IPS-15b (cell line): Measurements from ENCODE around the gene C1orf50.
"Not testable (repeated sequence)": the region's sequence is repeated elsewhere in the genome, so short reads cannot be mapped to it uniquely, and the experiment has no call there.

Experiments
- H3K27me3 ChIP-seq: one replicate; pipeline ENCODE4 v1.6.1; 2013; ENCODE audit warnings: low read length; ENCODE audit not compliant: control insufficient read depth, insufficient read depth
- H3K36me3 ChIP-seq: one replicate; pipeline ENCODE4 v1.6.1; 2013; ENCODE audit warnings: low read length; ENCODE audit not compliant: control insufficient read depth, insufficient read depth
- H3K4me1 ChIP-seq: one replicate; pipeline ENCODE4 v1.6.1; 2013; ENCODE audit warnings: mild to moderate bottlenecking, low read length; ENCODE audit not compliant: control insufficient read depth, insufficient read depth
- H3K4me3 ChIP-seq: one replicate; pipeline ENCODE4 v1.5.1; 2013; ENCODE audit warnings: low read depth, low read length
- H3K9ac ChIP-seq: one replicate; pipeline ENCODE4 v1.6.1; 2013; ENCODE audit warnings: low read depth, mild to moderate bottlenecking, low read length
- H3K9me3 ChIP-seq: one replicate; pipeline ENCODE4 v1.6.1; 2013; ENCODE audit warnings: mild to moderate bottlenecking, low read length; ENCODE audit not compliant: control insufficient read depth, insufficient read depth

C1orf50 gene

DNA sequence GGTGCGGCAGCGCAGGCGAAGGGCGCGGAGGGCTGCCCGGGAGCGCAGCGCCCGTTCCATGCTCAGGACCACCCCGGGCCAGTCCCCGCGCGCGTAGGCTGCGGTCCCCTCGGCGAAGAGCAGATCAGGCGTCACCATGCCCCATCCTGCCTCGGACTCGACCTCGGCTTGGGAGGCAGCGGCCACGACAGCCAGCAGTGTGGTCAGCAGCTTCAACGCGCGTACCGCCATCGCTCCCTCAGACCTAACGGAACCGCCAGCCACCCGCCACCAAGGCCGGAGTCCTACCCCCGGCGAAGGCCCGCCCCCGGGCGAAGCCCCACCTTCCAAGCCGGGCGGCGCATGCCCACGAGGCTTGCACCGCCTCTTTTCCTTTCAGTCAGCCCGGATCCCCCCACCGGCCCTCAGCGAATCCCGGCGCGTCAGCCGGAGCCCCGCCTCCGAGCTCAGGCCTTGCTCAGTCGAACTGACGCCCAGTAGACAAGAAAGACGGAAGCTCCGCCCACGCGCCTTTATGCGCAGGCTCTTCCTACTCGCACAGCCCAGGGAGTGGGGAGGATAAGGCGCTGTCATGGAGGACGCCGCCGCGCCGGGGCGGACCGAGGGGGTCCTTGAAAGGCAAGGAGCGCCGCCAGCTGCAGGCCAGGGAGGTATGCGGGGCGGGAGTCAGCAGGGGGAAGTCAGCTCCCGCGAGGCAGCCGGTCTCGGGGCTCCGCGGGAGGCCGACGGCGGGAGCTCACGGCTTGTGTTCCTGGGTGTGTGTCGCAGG lies at the start of gene C1orf50, which contains the start of gene P3H1:
Gene C1orf50, plus strand, starts transcription at position 509 of the 769 bp plus-strand sequence. Its CDS starts 63 bp downstream, at position 572.
Gene P3H1, minus strand, starts transcription at position 288 of the 769 bp plus-strand sequence. Its CDS starts 57 bp downstream, at position 231.
- no peaks in the 10 kb centered on the region for H3K27me3 ChIP-seq
- H3K4me3 ChIP-seq = peak within 1 kb of the TSS; percentile 98
- no peaks in the 10 kb centered on the region for H3K9me3 ChIP-seq
- no peaks in the 10 kb centered on the region for H3K36me3 ChIP-seq
- H3K9ac ChIP-seq = peak within 1 kb of the TSS; percentile 77
- peaks cover 6% of the 10 kb centered on the region for H3K4me1 ChIP-seq

GRCh38 chr1:42720868-42721267 lies 46.2 kb upstream of the C1orf50 start:
- Histone ChIP-seq H3K4me1 (no peaks in the 10 kb centered on the region), H3K36me3 (no peaks in the 10 kb centered on the region), H3K27me3 (no peaks in the 10 kb centered on the region), H3K9ac (no peak overlapping the region), H3K9me3 (no peaks in the 10 kb centered on the region), H3K4me3 (no peak overlapping the region)

- Histone ChIP-seq H3K4me1 (no peaks in the 10 kb centered on the region), H3K9ac (no peak overlapping the region), H3K36me3 (no peaks in the 10 kb centered on the region), H3K27me3 (no peaks in the 10 kb centered on the region), H3K4me3 (no peak overlapping the region), H3K9me3 (no peaks in the 10 kb centered on the region)
Measured at GRCh38 chr1:42721926-42722325, 45.1 kb upstream of the C1orf50 start.

DNA sequence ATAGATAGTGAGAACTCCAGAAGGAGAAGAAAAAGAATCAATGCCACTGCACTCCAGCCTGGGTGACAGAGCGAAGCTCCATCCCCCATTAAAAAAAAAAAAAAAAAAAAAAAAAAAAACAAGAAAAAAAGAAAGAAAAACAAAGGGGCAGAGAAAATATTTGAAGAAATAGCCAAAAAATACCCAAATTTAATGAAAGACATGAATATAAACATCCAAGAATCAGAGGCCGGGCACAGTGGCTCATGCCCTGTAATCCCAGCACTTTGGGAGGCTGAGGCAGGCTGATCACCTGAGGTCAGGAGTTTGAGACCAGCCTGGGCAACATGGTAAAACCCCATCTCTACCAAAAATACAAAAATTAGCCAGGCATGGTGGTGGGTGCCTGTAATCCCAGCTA lies 44.6 kb upstream of the C1orf50 start:
- H3K9ac ChIP-seq, H3K4me3 ChIP-seq, H3K9me3 ChIP-seq, H3K27me3 ChIP-seq, H3K36me3 ChIP-seq, H3K4me1 ChIP-seq: not testable (repeated sequence)

GRCh38 chr1:42723511-42723910 lies 43.5 kb upstream of the C1orf50 start:
- Histone ChIP-seq H3K9me3 (no peaks in the 10 kb centered on the region), H3K4me3 (no peak overlapping the region), H3K27me3 (no peaks in the 10 kb centered on the region), H3K9ac (no peak overlapping the region), H3K36me3 (no peaks in the 10 kb centered on the region), H3K4me1 (no peaks in the 10 kb centered on the region)

- not testable (repeated sequence) for H3K36me3 ChIP-seq, H3K27me3 ChIP-seq, H3K9me3 ChIP-seq, H3K4me3 ChIP-seq, H3K9ac ChIP-seq, H3K4me1 ChIP-seq
Measured at GRCh38 chr1:42725820-42726219, 41.2 kb upstream of the C1orf50 start.

GRCh38 chr1:42730002-42730401 lies 37.0 kb upstream of the C1orf50 start:
- Histone ChIP-seq H3K4me3 (no peak overlapping the region), H3K4me1 (no peaks in the 10 kb centered on the region), H3K9ac (no peak overlapping the region), H3K27me3 (no peaks in the 10 kb centered on the region), H3K9me3 (no peaks in the 10 kb centered on the region), H3K36me3 (no peaks in the 10 kb centered on the region)

DNA sequence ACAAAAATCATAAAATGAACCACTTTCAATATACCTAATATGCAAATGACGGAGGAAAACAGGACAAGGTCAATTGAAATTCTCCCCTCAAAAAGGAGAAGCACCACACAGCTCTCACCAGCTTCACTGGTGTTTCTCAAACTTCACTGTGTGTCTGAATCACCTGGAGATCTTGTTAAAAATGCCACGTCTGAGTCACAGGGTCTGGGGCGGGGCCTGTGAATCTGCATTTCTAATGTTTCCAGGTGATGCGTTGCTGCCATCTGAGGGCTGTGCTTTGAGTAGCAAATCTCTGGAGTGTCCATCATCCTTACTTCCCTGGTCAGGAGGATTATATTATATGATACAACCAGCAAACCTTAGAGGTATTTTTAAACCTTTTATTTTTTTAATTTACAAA lies 36.1 kb upstream of the C1orf50 start:
- no peak overlapping the region for H3K9ac ChIP-seq
- no peaks in the 10 kb centered on the region for H3K27me3 ChIP-seq

GRCh38 chr1:42731585-42731984 lies 35.5 kb upstream of the C1orf50 start:
- Histone ChIP-seq H3K9me3 (no peaks in the 10 kb centered on the region), H3K27me3 (no peaks in the 10 kb centered on the region), H3K36me3 (peaks cover under 1% of the 10 kb centered on the region), H3K4me1 (no peaks in the 10 kb centered on the region), H3K9ac (no peak overlapping the region), H3K4me3 (no peak overlapping the region)

More for the DNA sequence above, 36.1 kb upstream of the C1orf50 start:
- Histone ChIP-seq H3K4me3 (no peak overlapping the region), H3K9me3 (no peaks in the 10 kb centered on the region), H3K4me1 (no peaks in the 10 kb centered on the region), H3K36me3 (no peaks in the 10 kb centered on the region)

DNA sequence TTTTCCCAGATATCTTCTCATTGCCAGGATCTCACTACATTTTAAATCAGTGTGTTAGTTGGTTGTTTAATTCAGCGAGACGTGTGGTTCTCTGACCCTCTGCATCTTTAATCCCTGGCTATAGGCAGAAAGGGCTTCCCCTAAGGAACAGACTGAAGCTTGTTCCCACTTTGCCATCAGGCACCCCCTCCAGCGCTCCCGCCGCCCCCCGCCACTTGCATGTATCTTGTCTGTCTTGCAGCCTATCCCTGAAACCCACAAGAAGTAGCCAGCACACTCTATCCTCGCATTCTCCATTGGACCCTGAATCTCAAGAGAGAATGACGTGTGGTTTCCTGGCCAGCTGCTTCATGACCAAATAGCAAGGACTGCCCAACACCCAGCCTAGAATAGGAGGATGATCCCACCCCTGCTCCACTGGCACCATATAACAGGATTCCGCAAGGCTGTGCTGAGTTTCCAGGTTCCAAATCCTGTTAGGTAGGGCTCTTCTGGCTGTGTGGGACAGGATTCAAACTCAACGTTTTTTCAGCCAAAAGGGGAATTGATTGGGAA lies 34.8 kb upstream of the C1orf50 start:
- H3K4me3 ChIP-seq = no peak overlapping the region
- no peaks in the 10 kb centered on the region for H3K4me1 ChIP-seq
- no peaks in the 10 kb centered on the region for H3K9me3 ChIP-seq
- no peak overlapping the region for H3K9ac ChIP-seq
- peaks cover 4% of the 10 kb centered on the region for H3K36me3 ChIP-seq
- no peaks in the 10 kb centered on the region for H3K27me3 ChIP-seq

DNA sequence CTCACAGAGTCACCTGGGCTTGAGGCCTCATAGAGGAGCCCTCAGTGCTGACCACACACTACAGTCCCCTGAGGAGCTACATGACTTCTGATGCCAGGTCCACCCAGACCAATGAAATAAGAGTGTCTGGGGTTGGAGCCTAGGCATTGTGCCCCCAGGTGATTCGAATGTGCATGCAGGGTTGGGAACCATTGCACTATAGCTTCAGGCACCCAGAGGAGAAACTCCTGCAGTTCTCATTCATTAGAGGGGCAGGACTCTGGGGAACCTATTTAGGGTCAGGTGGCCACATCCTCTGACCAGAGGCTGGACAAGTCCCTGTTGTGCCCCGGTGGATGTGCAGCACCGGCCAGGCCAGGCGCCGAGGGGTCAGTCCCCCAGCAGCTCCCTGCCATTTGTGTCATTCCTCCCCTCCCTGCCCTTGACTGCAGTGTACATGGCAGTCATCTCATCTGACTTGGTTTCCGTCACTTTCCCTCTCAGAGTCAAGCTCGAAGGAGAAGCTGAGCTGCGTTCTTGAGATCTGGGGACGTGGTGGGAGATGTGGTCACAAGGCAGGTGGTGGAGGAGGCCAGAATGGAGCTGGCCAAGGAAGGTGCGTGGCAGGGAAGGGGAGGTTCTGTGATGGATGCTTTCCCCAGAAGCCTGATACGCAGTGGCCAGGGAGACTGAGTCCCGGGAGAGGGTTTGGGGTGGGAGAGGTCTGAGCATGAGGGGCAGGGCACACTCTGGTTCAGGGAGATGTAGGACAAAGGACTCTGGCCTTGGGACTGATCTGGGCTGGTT lies 33.4 kb upstream of the C1orf50 start:
- Histone ChIP-seq H3K9ac (no peak overlapping the region), H3K4me1 (no peaks in the 10 kb centered on the region), H3K9me3 (no peaks in the 10 kb centered on the region), H3K27me3 (no peaks in the 10 kb centered on the region), H3K4me3 (no peak overlapping the region), H3K36me3 (peaks cover 4% of the 10 kb centered on the region)
